Stimulated activated effector memory CD8-positive, alpha-beta T cell treated with anti-CD3 and anti-CD28 coated beads, Interleukin-12 subunit alpha, Interleukin-12 subunit beta, amount 100 ng/mL, for 72 hours (primary cell): ENCODE data around the gene AMT.
"Not testable (repeated sequence)": the region's sequence is repeated elsewhere in the genome, so short reads cannot be mapped to it uniquely, and the experiment has no call there.

Source experiments
- ATAC-seq: fragments of 150-1000 bp; cut with Tn5 transposase; 2 replicates; pipeline ENCODE4 v1.10.0; 2021
- DNase-seq, 2 donors: peaks; one replicate each; pipeline ENCODE4 v3.0.0; 2021 to 2022; ENCODE audit warnings: low spot score in 2 of 2
- H3K27ac Mint-ChIP-seq: one replicate; pipeline ENCODE4 v1.8.0; 2022; ENCODE audit warnings: mild to moderate bottlenecking, mixed read lengths
- H3K36me3 Mint-ChIP-seq: one replicate; pipeline ENCODE4 v1.8.0; 2022; ENCODE audit warnings: mild to moderate bottlenecking, mixed read lengths
- H3K4me1 Mint-ChIP-seq: one replicate; pipeline ENCODE4 v1.8.0; 2022; ENCODE audit warnings: mixed read lengths
- H3K4me3 Mint-ChIP-seq: one replicate; pipeline ENCODE4 v1.8.0; 2022; ENCODE audit warnings: mild to moderate bottlenecking, mixed read lengths
- H3K9me3 Mint-ChIP-seq: one replicate; pipeline ENCODE4 v1.8.0; 2022; ENCODE audit warnings: mixed read lengths

The AMT gene

GRCh38 chr3:49411535-49411967, 10.7 kb downstream of the AMT start:
- Mint-ChIP-seq H3K36me3 (peaks cover 60% of the 10 kb centered on the region), H3K9me3 (no peaks in the 10 kb centered on the region), H3K4me1 (peaks cover 64% of the 10 kb centered on the region), H3K27ac (peak overlapping the region; percentile 94), H3K4me3 (peak overlapping the region; percentile 88)
- peak; percentile 39 for ATAC-seq
- DNase-seq = no peak

GRCh38 chr3:49410846-49411534, 11.3 kb downstream of the AMT start:
- peak overlapping the region; percentile 94 for H3K27ac Mint-ChIP-seq
- ATAC-seq (no peak), DNase-seq (no peak)
- no peaks in the 10 kb centered on the region for H3K9me3 Mint-ChIP-seq
- peaks cover 64% of the 10 kb centered on the region for H3K4me1 Mint-ChIP-seq
- peak overlapping the region; percentile 88 for H3K4me3 Mint-ChIP-seq
- H3K36me3 Mint-ChIP-seq = peaks cover 60% of the 10 kb centered on the region

- Mint-ChIP-seq H3K27ac (peak overlapping the region; percentile 94), H3K36me3 (peaks cover 60% of the 10 kb centered on the region), H3K4me3 (peak overlapping the region; percentile 88), H3K4me1 (peaks cover 66% of the 10 kb centered on the region), H3K9me3 (no peaks in the 10 kb centered on the region)
- DNase-seq (no peak), ATAC-seq (no peak)
Observed at GRCh38 chr3:49410066-49410845, 12.0 kb downstream of the AMT start.

DNA sequence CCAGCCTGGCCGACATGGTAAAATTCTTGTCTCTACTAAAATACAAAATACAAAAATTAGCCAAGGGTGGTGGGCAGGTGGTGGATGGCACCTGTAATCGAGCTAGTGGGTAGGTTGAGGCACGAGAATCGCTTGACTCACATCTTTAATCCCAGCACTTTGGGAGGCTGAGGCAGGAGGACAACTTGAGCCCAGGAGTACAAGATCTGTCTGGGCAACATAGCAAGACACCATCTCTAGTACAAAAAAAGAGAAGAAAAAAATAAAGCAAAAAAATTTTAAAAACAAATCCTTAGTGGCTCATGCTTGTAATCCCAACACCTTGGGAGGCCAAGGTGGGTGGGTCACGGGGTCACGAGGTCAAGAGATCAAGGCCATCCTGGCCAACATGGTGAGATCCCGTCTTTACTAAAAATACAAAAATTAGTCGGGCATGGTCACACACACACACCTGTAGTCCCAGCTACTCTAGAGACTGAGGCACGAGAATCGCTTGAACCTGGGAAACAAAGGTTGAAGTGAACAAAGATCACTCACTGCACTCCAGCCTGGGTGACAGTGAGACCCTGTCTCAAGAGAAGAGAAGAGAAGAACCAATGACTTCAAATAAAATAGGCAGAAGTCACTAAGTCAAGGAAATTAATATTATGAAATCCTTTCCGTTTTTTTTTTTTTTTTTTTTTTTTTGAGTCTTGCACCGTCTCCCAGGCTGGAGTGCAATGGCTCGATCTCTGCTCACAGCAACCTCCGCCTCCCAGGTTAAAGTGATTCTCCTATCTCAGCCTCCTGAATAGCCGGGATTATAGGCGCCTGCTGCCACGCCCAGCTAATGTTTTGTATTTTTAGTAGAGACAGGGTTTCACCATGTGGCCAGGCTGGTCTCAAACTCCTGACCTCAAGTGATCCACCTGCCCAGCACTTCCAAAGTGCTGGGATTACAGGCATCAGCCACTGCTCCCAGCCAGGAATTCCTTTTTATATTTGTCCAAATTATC, 15.4 kb downstream of the AMT start:
- no peaks in the 10 kb centered on the region for H3K9me3 Mint-ChIP-seq
- ATAC-seq (no peak), DNase-seq (no peak)
- H3K4me1 Mint-ChIP-seq = peaks cover 42% of the 10 kb centered on the region
- H3K36me3 Mint-ChIP-seq = peaks cover 72% of the 10 kb centered on the region
- H3K4me3 Mint-ChIP-seq = peak overlapping the region; percentile 5
- H3K27ac Mint-ChIP-seq = peak overlapping the region; percentile 46

GRCh38 chr3:49405570-49405969, 16.7 kb downstream of the AMT start:
- DNase-seq, H3K9me3 Mint-ChIP-seq, ATAC-seq: not testable (repeated sequence)
- H3K27ac Mint-ChIP-seq = peak overlapping the region; percentile 29
- H3K4me1 Mint-ChIP-seq = peaks cover 49% of the 10 kb centered on the region
- H3K4me3 Mint-ChIP-seq = peak overlapping the region; percentile 5
- H3K36me3 Mint-ChIP-seq = peaks cover 77% of the 10 kb centered on the region

DNA sequence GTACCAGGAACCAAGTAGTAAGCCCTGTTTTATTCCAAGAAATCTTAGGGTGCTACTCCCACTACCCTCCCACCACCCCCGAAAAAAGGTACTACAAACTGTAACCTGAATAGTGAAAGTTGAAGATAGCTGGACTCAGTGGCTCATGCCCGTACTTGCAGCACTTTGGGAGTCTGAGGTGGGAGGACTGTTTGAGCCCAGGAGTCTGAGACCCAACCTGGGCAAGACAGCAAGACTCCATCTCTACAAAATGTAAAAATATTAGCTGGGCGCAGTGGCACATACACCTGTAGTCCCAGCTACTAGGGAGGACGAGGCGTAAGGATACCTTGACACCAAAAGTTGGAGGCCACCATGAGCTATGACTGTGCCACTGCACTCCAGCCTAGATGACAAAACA, 18.4 kb downstream of the AMT start:
- Mint-ChIP-seq H3K9me3 (no peaks in the 10 kb centered on the region), H3K4me1 (peaks cover 50% of the 10 kb centered on the region), H3K27ac (no peak overlapping the region), H3K4me3 (no peak overlapping the region), H3K36me3 (peaks cover 89% of the 10 kb centered on the region)
- DNase-seq (no peak), ATAC-seq (no peak)

DNA sequence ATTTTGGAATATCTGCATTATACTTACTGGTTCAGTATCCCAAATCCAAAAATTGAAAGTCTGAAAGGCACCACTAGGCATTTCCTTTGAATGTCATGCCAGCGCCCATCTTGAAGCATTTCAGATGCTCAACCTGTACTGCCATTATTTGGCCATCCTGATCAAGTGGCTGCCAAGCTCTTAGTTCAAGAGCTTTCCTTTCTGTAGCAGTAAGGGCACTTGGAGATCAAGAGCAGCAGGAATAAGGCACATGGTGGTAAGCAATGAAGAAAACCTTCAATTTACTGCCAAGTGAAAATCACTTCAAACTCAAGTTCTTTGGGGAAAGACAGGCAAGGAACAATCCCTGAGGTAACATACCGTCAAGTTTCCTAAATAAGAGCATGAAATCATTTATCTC, 20.5 kb downstream of the AMT start:
- H3K4me1 Mint-ChIP-seq = peaks cover 52% of the 10 kb centered on the region
- ATAC-seq (no peak), DNase-seq (no peak)
- H3K4me3 Mint-ChIP-seq = no peak overlapping the region
- no peak overlapping the region for H3K27ac Mint-ChIP-seq
- H3K9me3 Mint-ChIP-seq = no peaks in the 10 kb centered on the region
- peaks cover 99% of the 10 kb centered on the region for H3K36me3 Mint-ChIP-seq

GRCh38 chr3:49399461-49399860, 22.8 kb downstream of the AMT start:
- no peak for DNase-seq
- H3K36me3 Mint-ChIP-seq = peaks cover 99% of the 10 kb centered on the region

GRCh38 chr3:49397470-49397869, 24.8 kb downstream of the AMT start:
- Mint-ChIP-seq H3K4me1 (peaks cover 69% of the 10 kb centered on the region), H3K4me3 (no peak overlapping the region), H3K36me3 (peaks cover 97% of the 10 kb centered on the region), H3K27ac (no peak overlapping the region), H3K9me3 (no peaks in the 10 kb centered on the region)
- ATAC-seq (no peak), DNase-seq (no peak)

More at GRCh38 chr3:49399461-49399860, 22.8 kb downstream of the AMT start:
- Mint-ChIP-seq H3K9me3 (no peaks in the 10 kb centered on the region), H3K4me1 (peaks cover 53% of the 10 kb centered on the region), H3K27ac (peak overlapping the region; percentile 86), H3K4me3 (no peak overlapping the region)
- ATAC-seq = no peak

DNA sequence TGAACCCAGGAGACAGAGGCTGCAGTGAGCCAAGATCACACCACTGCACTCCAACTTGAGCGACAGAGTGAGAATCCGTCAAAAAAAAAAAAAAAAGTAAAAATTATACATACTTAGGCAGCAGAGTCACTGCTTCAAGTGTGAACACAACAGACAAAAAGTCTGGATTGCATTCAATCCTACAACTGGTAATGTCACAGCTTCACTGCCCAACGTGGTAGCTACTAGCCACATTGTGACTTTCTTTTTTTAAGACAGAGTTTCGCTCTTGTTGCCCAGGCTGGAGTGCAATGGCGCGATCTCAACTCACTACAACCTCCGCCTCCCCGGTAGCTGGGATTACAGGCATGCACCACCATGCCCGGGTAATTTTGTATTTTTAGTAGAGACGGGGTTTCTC, 31.0 kb downstream of the AMT start:
- peaks cover 52% of the 10 kb centered on the region for H3K4me1 Mint-ChIP-seq
- H3K9me3 Mint-ChIP-seq, H3K27ac Mint-ChIP-seq, ATAC-seq, H3K4me3 Mint-ChIP-seq, DNase-seq: not testable (repeated sequence)
- H3K36me3 Mint-ChIP-seq = peaks cover 77% of the 10 kb centered on the region

DNA sequence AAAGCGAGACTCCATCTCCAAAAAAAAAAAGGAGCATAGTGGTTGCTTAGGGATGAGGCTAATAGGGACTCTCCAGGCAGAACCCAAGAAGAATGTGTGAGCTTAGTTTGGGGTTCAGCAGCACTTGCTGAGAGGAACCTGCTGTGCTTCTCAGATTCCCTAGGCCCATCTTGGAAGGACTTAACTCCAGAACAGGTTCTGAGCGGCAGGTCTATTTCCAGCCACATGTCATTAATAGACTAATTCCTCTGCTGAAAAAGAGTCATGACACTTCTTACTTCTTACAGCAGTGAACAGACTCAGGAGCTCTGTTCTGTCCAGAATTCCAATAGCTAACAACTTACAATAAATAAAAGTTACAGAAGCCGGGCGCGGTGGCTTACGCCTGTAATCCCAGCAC, 33.0 kb downstream of the AMT start:
- H3K4me1 Mint-ChIP-seq = peaks cover 51% of the 10 kb centered on the region
- H3K4me3 Mint-ChIP-seq = no peak overlapping the region

DNA sequence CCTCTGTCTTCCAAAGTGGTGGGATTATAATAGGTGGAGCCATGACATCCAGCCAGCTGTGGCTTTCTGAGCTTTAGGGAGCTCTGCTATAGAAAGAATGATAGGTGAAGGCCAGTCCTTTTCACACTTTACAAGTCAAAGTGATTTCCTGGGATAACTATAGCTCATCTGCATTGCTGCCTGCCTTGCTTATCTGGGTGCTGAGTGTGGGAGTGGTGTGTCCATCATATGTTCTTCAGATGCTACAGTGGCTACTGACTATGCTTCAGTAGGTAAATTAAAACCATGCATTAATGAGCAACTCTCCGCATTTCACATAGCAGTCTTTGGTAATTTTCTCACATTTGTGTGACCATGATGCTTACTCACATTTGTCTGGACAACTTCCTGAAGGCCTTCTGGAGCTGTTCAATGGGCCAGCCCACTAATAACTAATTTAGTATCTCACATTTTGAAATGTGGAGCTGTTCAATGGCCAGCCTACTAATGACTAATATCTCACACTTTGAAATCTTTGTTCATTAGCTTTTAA, 33.9 kb downstream of the AMT start:
- peak; percentile 21 for ATAC-seq
- Mint-ChIP-seq H3K4me3 (no peak overlapping the region), H3K27ac (peak overlapping the region; percentile 72), H3K36me3 (peaks cover 68% of the 10 kb centered on the region), H3K9me3 (no peaks in the 10 kb centered on the region), H3K4me1 (peaks cover 55% of the 10 kb centered on the region)
- no peak for DNase-seq

More for the DNA sequence above, 33.0 kb downstream of the AMT start:
- no peak for ATAC-seq
- H3K36me3 Mint-ChIP-seq = peaks cover 67% of the 10 kb centered on the region
- DNase-seq = no peak
- H3K27ac Mint-ChIP-seq = no peak overlapping the region
- H3K9me3 Mint-ChIP-seq = no peaks in the 10 kb centered on the region

GRCh38 chr3:49387721-49388120, 34.6 kb downstream of the AMT start:
- DNase-seq = no peak
- H3K36me3 Mint-ChIP-seq = peaks cover 67% of the 10 kb centered on the region
- peak; percentile 92 for ATAC-seq
- no peaks in the 10 kb centered on the region for H3K9me3 Mint-ChIP-seq
- H3K4me3 Mint-ChIP-seq = no peak overlapping the region
- H3K4me1 Mint-ChIP-seq = peaks cover 52% of the 10 kb centered on the region
- H3K27ac Mint-ChIP-seq = peak overlapping the region; percentile 72

DNA sequence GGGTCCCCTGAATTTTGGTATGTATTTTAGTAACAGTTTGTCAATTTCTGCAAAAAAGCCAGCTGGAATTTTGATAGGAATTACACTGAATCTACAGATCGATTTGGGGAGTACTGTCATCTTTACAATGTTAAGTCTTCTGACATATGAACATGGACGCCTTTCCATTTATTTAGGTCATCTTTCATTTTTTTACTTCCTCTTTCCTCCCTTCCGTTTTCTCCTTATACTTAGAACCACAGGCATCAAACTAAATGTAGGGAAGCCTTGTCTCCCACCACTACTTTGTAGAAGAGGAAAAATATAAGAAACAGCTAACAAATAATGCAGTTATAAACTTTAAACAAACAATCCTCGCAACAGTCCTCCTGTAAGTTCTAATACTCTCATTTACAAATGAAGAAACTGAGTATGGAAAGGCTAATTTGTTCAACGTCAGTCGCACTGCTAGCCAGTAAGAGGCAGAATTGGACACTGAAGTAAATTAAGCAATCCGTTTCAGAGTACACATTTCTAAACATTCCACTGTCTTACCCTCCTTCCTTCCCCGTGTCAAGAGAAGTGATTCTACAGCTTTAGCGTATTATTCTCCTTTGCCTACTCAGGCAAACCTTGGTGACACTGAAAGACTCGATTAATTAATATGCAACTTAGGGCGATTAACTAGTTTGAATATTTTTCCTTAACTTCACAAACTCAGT, 36.1 kb downstream of the AMT start:
- DNase-seq (no peak), ATAC-seq (no peak)
- peaks cover 53% of the 10 kb centered on the region for H3K36me3 Mint-ChIP-seq
- no peak overlapping the region for H3K4me3 Mint-ChIP-seq
- H3K27ac Mint-ChIP-seq = peak overlapping the region; percentile 88
- no peaks in the 10 kb centered on the region for H3K9me3 Mint-ChIP-seq
- peaks cover 48% of the 10 kb centered on the region for H3K4me1 Mint-ChIP-seq
